Hepatocyte (in vitro differentiated cells): ENCODE measurements around the gene JARID2.

ENCODE experiments used
- EZH2 ChIP-seq: fragments of 200-600 bp; sonication (generic); IDR thresholded peaks from 2 replicates; pipeline ENCODE4 v1.6.1; 2016; ENCODE audit warnings: antibody characterized with exemption, mild to moderate bottlenecking, borderline replicate concordance
- EZH2phosphoT487 ChIP-seq: fragments of 200-600 bp; sonication (generic); IDR thresholded peaks from one replicate; pipeline ENCODE4 v1.6.1; 2018; ENCODE audit warnings: antibody characterized with exemption, mild to moderate bottlenecking, low read depth, moderate library complexity; ENCODE audit not compliant: unreplicated experiment, severe bottlenecking
- TF ChIP-seq, protein P1 (sequence below): fragments of 200-600 bp; sonication (generic); IDR thresholded peaks from 2 replicates; pipeline ENCODE4 v1.5.1; 2016; ENCODE audit warnings: antibody characterized with exemption, mild to moderate bottlenecking; ENCODE audit not compliant: poor library complexity

DNA sequence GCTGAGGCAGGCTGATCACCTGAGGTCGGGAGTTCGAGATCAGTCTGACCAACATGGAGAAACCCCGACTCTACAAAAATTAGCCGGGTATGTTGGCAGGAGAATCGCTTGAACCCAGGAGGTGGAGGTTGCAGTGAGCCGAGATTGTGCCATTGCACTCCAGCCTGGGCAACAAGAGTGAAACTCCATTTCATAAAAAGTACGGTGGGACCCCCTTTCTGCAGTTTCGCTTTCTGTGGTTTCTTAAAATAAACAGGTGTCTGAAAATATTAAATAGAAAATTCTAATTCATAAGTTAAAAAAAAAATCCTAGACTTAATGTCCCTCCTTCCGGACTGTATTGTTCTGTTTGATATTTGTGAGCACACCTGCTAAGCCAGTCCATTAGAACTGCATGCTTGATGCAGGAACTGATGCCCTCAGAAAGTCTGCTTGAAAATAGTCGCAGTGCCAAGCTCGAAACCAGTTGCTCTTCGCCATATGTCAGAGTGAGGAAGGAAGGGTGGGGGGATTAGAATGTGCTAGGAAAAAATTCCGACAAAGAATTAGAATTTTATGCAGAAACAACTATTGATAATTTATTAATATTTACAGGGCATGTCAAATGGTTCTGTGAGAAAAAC is 85.9 kb downstream of the JARID2 start:
- TF ChIP-seq, protein P1, sequence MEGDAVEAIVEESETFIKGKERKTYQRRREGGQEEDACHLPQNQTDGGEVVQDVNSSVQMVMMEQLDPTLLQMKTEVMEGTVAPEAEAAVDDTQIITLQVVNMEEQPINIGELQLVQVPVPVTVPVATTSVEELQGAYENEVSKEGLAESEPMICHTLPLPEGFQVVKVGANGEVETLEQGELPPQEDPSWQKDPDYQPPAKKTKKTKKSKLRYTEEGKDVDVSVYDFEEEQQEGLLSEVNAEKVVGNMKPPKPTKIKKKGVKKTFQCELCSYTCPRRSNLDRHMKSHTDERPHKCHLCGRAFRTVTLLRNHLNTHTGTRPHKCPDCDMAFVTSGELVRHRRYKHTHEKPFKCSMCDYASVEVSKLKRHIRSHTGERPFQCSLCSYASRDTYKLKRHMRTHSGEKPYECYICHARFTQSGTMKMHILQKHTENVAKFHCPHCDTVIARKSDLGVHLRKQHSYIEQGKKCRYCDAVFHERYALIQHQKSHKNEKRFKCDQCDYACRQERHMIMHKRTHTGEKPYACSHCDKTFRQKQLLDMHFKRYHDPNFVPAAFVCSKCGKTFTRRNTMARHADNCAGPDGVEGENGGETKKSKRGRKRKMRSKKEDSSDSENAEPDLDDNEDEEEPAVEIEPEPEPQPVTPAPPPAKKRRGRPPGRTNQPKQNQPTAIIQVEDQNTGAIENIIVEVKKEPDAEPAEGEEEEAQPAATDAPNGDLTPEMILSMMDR = no peak
- TF ChIP-seq EZH2phosphoT487 = no peak
- TF ChIP-seq EZH2 = no peak
